Measurements from ENCODE around the gene NHEJ1. TPM values are rescaled to one million over a fixed set of nuclear protein-coding genes. Genes with fewer than 3 reads are reported as not detected.

The NHEJ1 gene
- total RNA-seq, 1 donor from 2014 or later, result 10.8 TPM

- TF ChIP-seq, protein P1, sequence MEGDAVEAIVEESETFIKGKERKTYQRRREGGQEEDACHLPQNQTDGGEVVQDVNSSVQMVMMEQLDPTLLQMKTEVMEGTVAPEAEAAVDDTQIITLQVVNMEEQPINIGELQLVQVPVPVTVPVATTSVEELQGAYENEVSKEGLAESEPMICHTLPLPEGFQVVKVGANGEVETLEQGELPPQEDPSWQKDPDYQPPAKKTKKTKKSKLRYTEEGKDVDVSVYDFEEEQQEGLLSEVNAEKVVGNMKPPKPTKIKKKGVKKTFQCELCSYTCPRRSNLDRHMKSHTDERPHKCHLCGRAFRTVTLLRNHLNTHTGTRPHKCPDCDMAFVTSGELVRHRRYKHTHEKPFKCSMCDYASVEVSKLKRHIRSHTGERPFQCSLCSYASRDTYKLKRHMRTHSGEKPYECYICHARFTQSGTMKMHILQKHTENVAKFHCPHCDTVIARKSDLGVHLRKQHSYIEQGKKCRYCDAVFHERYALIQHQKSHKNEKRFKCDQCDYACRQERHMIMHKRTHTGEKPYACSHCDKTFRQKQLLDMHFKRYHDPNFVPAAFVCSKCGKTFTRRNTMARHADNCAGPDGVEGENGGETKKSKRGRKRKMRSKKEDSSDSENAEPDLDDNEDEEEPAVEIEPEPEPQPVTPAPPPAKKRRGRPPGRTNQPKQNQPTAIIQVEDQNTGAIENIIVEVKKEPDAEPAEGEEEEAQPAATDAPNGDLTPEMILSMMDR (IDR thresholded peaks at IDR 0.05; ENCODE audit: insufficient read depth, low read depth, low read length), result no peak
- no peak for TF ChIP-seq EZH2 (IDR thresholded peaks at IDR 0.05; ENCODE audit: insufficient read depth, low read length)
- DNase-seq (ENCODE audit: low read depth) (no peak), FAIRE-seq (no peak)
- H3K79me2 ChIP-seq (ENCODE audit: insufficient read depth, low read length), result no peaks in the 10 kb centered on the region
- Mint-ChIP-seq H3K27ac (ENCODE audit: unreplicated experiment) (no peak overlapping the region), H3K4me3 (ENCODE audit: unreplicated experiment) (no peak overlapping the region), H3K9me3 (ENCODE audit: unreplicated experiment) (no peaks in the 10 kb centered on the region), H3K4me1 (ENCODE audit: low read depth, unreplicated experiment) (no peaks in the 10 kb centered on the region), H3K36me3 (ENCODE audit: low read depth, unreplicated experiment) (peaks cover 5% of the 10 kb centered on the region), H3K27me3 (ENCODE audit: low read depth, unreplicated experiment) (peaks cover 40% of the 10 kb centered on the region)
- no peak overlapping the region for H2AFZ ChIP-seq (ENCODE audit: low read depth, low read length)
- no peaks in the 10 kb centered on the region for H3K9me3 ChIP-seq (ENCODE audit: insufficient read depth, low read depth, low read length)
- H3K9ac ChIP-seq (ENCODE audit: low read length), result no peak overlapping the region
- H3K4me1 ChIP-seq (ENCODE audit: insufficient read depth, low read length), result no peaks in the 10 kb centered on the region
- no peak overlapping the region for H3K4me3 ChIP-seq (ENCODE audit: insufficient read depth, low read depth, low read length)
- H3K4me2 ChIP-seq (ENCODE audit: low read length), result no peak overlapping the region
- no peaks in the 10 kb centered on the region for H3K36me3 ChIP-seq (ENCODE audit: insufficient read depth, low read length)
- H4K20me1 ChIP-seq (ENCODE audit: insufficient read depth, low read length), result peaks cover 30% of the 10 kb centered on the region
- no peaks in the 10 kb centered on the region for H3K27me3 ChIP-seq (ENCODE audit: insufficient read depth, low read length)
- H3K27ac ChIP-seq (ENCODE audit: low read depth, low read length), result no peak overlapping the region
These were observed 43.6 kb downstream of the NHEJ1 start for GRCh38 chr2:219116776-219117646.

GRCh38 chr2:219112651-219113338 lies 47.8 kb downstream of the NHEJ1 start:
- H3K9me3 Mint-ChIP-seq (ENCODE audit: unreplicated experiment), result no peaks in the 10 kb centered on the region
- H3K9me3 ChIP-seq (ENCODE audit: insufficient read depth, low read depth, low read length), result no peaks in the 10 kb centered on the region

More at GRCh38 chr2:219112651-219113338, 47.8 kb downstream of the NHEJ1 start:
- Histone ChIP-seq H3K9ac (ENCODE audit: low read length) (no peak overlapping the region), H3K4me3 (ENCODE audit: insufficient read depth, low read depth, low read length) (no peak overlapping the region), H3K79me2 (ENCODE audit: insufficient read depth, low read length) (no peaks in the 10 kb centered on the region), H3K36me3 (ENCODE audit: insufficient read depth, low read length) (no peaks in the 10 kb centered on the region), H2AFZ (ENCODE audit: low read depth, low read length) (no peak overlapping the region), H3K4me1 (ENCODE audit: insufficient read depth, low read length) (no peaks in the 10 kb centered on the region), H4K20me1 (ENCODE audit: insufficient read depth, low read length) (peaks cover 15% of the 10 kb centered on the region), H3K4me2 (ENCODE audit: low read length) (no peak overlapping the region), H3K27ac (ENCODE audit: low read depth, low read length) (no peak overlapping the region), H3K27me3 (ENCODE audit: insufficient read depth, low read length) (no peaks in the 10 kb centered on the region)
- FAIRE-seq, result no peak
- H3K36me3 Mint-ChIP-seq (ENCODE audit: low read depth, unreplicated experiment), result peaks cover 5% of the 10 kb centered on the region
- H3K27me3 Mint-ChIP-seq (ENCODE audit: low read depth, unreplicated experiment), result peaks cover 37% of the 10 kb centered on the region
- H3K4me3 Mint-ChIP-seq (ENCODE audit: unreplicated experiment), result no peak overlapping the region
- no peaks in the 10 kb centered on the region for H3K4me1 Mint-ChIP-seq (ENCODE audit: low read depth, unreplicated experiment)
- no peak for DNase-seq (ENCODE audit: low read depth)
- H3K27ac Mint-ChIP-seq (ENCODE audit: unreplicated experiment), result no peak overlapping the region
- TF ChIP-seq, protein P1 (IDR thresholded peaks at IDR 0.05; ENCODE audit: insufficient read depth, low read depth, low read length), result no peak
- TF ChIP-seq EZH2 (IDR thresholded peaks at IDR 0.05; ENCODE audit: insufficient read depth, low read length), result no peak
